GM18526 (cell line): ENCODE measurements around the gene C1orf167.

Source experiments
- POLR2A ChIP-seq: IDR thresholded peaks from 3 replicates; pipeline ENCODE4 v1.6.1; 2011; ENCODE audit not compliant: insufficient read length; ENCODE audit errors: extremely low read depth

Gene C1orf167

DNA sequence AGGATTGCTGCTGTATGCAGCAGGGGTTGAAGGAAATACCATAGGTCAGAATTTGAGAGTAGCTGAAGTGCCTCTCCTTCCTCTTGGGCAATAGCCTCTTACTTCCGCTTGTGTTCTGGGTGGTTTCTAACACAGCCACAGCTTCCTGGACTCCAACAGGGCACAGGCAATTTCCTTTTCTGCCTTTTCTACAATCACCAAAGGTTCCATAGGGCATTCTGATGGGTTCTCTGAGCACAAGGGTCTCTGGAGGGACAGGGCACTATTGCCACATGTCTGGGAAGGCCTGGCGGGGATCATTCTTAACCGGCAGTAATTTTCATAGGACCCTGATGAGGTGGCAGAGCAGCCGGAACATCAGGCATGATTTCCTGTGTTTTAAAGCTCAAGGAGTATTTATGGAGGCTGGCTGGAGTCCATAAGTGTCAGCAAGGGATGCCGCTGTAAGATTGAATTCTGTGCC lies 31.5 kb upstream of the C1orf167 start:
- TF ChIP-seq POLR2A: no peak

DNA sequence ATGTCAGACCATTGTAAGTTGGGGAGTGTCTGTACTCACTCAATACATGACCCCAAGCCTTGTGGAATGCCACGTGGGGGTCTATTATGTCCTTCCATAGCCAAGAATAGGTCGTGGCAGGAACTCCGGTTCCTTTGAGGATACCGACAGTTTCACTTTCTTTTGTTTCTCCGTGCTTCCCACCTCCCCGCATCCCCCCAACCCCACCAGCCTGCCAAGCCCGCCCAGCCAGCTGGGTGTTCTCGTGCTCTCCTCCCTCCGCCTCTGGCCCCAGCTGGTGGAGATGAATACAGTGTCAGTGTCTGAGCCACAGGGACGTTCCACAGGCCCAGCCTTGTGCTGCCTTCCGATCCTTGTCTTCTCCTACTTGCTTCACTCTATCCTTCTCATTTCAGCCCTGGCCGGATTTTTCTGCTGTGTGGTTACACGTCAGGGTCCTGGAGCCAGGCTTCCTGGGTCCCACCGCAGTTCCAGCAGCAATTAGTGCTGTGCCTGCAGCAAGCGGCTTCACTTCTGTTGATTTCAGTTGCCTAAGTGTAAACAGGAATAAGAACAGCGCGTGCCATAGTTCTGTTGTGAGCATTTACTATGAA lies 30.2 kb upstream of the C1orf167 start:
- no peak for TF ChIP-seq POLR2A

DNA sequence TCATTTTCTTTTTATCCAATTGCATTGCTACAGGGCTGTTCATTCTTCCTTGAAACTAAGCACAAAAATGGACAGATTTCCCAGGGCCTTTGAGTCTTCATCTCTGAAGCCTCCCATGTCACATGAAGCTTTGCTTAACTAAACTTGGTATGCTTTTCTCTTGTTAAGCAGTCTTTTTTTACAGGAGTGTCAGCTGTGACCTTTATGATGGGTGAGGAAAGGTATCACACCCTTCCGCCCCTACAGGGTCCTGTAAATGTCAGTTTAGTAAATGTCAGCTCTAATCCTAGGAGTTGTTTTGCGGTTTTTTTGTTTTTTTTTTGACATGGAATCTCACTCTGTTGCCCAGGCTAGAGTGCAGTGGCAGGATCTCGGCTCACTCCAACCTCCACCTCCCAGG lies 28.7 kb upstream of the C1orf167 start:
- no peak for TF ChIP-seq POLR2A

DNA sequence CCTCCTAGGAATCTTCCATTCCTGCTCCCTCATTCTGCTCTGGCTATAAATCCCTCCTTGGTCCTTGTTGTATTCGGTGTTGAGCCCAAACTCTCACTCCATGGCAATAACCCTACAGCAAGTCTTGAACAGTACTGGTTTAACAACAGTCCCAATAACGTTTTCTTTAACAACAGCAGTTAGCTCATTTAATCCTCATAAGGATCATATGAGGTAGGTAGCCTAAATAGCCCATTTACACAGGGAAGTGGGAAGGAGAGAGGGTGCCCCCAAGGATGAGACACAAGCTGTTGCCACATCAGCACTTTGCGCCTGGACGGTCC lies 26.5 kb upstream of the C1orf167 start:
- TF ChIP-seq POLR2A: no peak

DNA sequence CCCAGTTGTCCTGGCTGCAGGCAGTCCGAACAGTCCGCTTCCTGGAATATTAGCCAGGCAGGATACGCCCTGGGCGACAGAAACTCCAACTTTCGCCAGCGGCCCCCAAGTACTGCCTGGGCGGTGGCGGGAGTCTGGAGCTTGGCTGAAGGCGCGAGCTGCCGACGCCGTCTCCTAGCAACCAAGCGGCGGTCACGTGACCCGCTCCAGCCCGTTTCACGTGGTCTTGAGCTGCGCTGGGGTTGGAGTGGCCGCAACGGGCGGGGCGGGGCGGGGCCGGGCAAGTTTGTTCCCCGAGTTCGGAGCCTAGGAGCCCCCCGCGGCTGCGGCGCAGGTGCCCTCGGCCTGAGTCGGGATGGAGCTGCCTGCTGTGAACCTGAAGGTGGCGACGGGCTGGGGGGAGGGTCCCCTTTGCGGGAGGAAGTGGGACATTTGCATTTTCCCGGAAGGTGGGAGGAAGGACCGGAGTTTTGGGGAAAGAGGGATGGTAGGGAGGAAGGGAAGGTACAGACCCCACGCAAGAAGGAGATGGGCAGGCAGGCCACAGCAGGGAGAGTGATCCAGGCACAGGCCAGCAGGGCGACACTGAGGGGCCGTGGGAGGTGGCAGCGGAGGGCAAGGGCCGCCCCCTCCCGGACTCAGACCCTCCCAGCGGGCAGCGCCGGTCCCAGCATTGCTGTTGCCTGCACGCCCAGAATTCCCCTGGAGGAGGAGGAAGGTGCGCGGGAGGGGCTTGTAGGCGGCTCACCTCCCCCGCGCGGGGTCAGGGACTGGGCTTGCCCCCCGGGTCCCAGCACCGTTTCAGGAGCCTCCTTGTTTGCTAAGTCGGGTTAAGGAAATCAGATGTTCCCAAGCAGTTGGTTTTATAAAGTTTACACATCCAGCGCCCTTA lies 25.9 kb upstream of the C1orf167 start, which contains the start of gene AGTRAP:
Gene AGTRAP (plus strand): TSS at position 283 of the 892 bp plus-strand sequence. CDS start 73 bp downstream, at position 356.
- TF ChIP-seq POLR2A: peak; percentile 58

DNA sequence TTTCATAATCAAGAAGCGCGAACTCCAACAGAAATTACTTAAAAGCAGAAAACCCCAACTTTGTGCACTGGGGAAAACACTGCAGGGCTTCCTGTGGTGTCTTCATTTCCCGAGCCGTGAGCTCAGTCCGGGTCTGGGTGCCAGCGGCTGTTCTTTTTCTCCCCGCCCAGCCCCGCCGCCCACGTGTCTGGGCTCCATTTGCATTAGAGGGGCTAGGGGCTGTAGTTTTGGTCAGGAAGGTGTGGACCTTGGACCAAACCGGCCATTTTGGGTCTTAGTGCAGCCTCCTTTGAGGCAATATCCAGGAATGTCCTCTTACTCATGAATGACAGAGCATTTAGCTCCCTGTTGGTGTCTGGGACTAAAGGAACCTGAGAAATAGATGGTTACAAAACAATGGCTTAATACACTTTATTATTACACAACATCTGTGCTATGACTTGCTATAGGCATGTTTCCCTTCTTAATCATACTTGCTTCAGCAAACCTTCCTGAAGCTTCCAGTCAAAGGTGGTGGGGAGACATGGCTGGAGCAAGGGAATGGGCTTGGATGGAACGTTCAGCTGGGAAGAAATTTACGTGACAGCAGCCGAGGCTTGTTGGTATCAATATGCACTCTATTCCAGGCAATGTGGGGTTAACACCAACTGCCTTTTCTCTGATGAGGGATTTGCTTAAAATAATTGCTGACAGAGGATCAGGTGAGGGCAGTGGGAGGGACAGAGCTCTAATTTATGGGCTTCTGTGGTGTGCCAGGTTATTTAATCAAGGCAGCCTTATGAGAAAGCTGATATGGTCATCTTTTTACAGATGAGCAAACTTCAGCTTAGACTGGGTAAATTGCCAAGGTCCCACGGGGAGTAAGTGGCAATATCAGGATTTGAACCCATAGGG lies 25.0 kb upstream of the C1orf167 start:
- no peak for TF ChIP-seq POLR2A

DNA sequence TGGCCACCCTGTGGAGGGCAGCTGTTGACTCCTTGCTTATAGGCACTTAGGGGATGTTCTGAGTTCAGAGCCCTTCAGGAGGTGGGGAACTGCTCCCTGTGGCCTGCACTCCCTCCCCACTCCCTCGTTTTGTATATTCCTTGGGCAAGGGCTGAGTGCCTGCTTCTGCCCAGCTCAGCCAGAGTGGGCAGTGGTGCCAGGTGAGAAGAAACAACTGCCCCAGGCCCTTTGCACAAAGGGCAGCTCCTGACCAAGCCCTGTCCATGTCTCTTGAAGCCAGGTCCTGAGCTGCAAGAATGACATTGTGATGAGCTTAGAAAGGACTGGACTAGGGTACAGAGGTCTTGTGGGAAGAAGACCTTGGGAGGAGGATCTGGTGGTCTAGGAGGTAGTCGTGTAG lies 23.9 kb upstream of the C1orf167 start:
- TF ChIP-seq POLR2A: no peak

DNA sequence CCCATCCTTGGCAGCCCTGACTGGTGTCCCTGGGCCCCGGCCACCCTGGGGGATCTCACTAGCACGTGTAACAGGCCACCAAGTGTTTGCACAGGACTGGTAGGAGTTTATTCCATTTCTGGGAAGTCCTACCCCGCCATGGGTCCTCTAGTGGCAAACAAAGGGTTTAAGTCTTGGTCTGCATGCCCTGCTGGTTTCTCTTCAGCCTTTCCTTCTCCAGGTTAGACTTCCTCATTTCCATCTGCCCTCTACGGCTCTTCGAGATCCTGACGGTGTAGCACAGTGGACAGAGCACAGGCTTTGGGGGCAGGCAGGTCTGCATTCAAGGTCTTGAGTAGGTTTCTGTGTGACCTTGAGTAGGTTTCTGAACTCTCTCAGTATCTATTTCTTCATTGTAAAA lies 23.2 kb upstream of the C1orf167 start:
- no peak for TF ChIP-seq POLR2A

DNA sequence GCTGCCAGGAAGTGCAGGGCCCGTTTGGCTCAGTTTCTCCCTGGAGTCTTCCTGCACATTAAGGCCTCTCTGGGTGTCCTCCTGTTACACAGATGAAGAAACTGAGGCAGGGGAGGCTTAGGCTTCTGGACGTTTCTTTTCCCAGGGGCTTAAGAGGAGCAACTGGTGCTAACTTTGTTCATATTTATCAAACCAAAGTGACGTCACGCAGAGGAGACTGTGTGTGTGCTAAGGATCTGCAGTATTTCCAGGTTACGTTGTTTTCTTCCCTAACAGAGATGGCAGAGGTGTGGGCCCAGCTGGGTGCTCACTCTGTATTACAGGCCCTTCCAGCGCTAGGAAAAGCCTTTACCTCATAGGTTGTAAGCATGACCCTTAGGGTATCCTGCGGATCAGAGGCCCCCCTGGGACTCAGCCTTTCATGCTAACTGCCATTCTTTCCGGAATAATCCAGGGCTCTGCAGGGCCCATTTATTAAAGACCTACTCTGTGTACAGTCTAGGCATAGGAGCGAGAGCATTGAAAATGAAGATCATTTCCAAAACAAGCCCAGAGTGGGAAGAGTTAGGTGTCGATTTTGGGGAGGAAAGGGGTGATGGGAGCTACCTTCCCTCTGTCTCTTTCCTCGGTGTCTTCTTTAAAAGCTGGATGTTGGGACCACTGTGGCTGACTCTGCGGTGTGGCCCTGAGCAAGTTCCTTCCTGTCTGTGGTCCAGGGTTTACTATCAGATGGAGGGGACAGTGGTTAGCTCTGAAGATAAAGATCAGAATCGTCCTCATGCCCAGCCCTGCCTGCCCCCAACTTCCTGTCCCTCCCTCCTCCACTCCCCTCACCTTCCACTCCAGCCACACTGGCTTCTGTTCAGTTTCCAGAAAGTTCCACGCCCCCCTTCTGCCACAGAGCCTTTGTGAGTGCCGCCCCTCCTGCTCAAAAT lies 21.5 kb upstream of the C1orf167 start:
- TF ChIP-seq POLR2A: no peak

DNA sequence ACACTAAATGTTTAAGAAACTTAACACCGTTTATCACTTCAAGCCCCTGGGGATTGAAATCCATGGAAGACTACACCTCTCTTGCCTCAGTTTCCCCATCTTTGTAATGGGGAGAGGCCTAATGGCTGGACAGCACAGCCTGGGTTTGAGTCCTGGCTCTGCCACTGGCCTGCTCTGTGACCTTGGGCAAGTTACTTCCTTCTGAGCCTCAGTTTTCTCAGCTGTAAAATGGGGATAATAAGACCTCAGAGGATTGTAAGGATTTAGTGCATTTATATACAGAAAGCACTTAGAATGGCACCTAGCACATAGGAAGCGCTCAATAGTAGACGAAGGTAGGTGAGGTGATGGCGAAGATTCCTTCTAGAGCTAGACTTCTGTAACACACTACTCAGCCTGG lies 20.5 kb upstream of the C1orf167 start:
- TF ChIP-seq POLR2A: no peak

DNA sequence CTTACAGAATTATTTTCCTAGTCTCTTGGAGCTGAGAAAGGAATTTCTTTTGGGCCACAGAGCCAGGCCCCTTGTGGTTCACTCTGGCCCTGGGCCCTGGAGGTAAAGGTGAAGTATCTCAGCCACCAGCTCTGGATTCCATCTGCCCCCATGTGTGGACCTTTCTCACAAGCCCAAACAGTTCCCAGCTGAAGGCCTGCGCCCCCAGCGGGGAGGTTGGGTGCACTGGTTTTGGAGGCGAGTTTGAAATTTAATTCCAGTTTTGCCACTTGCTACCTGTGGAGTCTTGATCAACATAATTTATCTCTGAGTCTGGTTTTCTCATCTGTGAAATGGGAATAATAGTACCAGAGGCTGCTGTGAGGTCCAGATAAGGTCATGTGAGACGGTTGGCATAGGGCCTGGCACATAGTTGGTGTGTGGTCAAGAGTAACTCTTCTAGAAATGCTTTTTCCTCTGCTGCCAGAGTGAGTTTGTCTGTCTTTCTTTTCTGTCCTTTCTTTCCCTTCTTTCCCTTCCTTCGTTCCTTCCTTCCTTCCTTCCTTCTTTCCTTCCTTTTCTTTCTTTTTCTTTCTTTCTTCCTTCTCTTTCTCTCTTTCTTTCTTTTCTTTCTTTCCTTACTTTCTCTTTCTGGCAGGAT lies 20.0 kb upstream of the C1orf167 start:
- TF ChIP-seq POLR2A: no peak

DNA sequence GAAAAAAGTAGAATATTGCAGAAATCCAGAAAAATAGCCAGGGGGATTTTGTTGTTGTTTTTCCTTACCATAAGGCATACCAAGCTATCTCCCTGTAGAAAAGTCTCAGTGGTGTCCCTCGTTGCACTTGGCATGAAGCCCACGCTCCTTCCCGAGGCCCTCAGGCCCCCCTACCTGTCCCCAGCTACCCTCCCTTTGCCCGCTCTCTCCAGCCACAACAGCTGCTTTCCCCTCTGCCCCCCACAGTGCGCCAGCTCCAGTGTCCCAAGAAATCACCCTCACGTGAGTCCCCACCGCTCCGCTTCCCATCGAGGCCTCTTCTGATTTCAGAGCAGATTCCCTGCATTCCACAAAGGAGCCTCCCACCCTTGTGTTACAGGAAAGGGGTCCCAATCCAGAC lies 17.7 kb upstream of the C1orf167 start:
- TF ChIP-seq POLR2A: no peak

DNA sequence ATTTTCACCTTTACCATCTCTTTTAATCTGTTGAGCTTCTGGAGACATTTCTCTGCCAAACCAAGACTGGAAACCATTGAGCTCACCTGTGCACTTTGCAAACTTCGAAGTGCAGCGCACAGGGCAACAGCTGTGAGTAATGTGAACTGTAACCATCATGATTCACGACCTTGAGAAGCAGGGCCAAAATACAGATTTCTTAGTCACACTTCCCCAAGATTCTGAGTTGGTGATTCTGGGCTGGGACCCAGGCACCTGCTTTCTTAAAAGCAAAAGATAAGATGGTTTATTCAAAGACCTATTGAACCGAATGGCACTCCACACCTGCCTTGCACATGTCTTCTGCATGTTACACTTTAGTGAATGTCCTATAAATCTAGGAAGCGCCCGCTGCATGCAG lies 15.9 kb upstream of the C1orf167 start:
- no peak for TF ChIP-seq POLR2A
